Measurements from ENCODE around the gene CAPN8. TPM values are rescaled to one million over a fixed set of nuclear protein-coding genes. Genes with fewer than 3 reads are reported as not detected.

The CAPN8 gene
- total and polyA plus RNA-seq, 4 donors = 30.5 to 123 (median 81.2) TPM

DNA sequence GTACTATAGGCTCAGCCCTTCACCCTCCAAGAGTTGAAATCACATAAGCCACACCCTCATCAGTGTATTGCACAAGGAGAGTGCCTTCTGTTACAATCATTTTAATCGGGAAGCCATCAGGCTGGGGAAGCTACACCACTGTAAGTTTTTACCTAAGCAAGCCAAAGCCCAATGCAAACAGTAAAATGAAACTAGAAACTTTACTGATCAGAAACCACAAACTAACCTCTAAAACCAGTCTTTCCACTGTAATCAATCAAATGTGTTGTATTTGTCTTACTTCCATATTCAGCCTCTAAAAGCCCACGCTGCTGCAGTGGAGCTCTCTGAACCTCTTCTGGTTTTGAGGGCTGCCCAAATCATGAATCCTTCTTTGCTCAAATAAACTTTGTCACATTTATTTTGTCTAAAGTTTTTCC lies 26.2 kb downstream of the CAPN8 start:
- H3K4me3 ChIP-seq = no peak overlapping the region
- ATAC-seq (ENCODE audit: insufficient read depth, low FRiP score) (no peak), DNase-seq (no peak)
- H3K27ac ChIP-seq (ENCODE audit: low read depth in 1 of 2, low read length in 1 of 2) = no peak overlapping the region
- H3K9me3 ChIP-seq (ENCODE audit: control insufficient read depth in 4 of 4, insufficient read depth in 3 of 4, low read length in 3 of 4) = peaks cover 0 to 2% (median under 1%) of the 10 kb centered on the region in 4 donors
- no peaks in the 10 kb centered on the region for H3K36me3 ChIP-seq (ENCODE audit: control insufficient read depth in 4 of 4, insufficient read depth in 4 of 4, low read length in 4 of 4)
- H3K27me3 ChIP-seq (ENCODE audit: control insufficient read depth in 3 of 3, insufficient read depth in 3 of 3, low read length in 2 of 3) = no peaks in the 10 kb centered on the region
- WGBS, 2 donors = 24 to 41% methylated on average over 2 of the region's 2 CpGs
- no peak for TF ChIP-seq CTCF (IDR thresholded peaks at IDR 0.05; ENCODE audit: control extremely low read depth, extremely low read depth)
- peaks cover 0 to 10% (median 1%) of the 10 kb centered on the region in 5 donors for H3K4me1 ChIP-seq (ENCODE audit: control insufficient read depth in 5 of 5, insufficient read depth in 5 of 5, low read length in 5 of 5)
- no peak overlapping the region for H3K9ac ChIP-seq (ENCODE audit: insufficient read depth in 1 of 2, low read length in 2 of 2)

DNA sequence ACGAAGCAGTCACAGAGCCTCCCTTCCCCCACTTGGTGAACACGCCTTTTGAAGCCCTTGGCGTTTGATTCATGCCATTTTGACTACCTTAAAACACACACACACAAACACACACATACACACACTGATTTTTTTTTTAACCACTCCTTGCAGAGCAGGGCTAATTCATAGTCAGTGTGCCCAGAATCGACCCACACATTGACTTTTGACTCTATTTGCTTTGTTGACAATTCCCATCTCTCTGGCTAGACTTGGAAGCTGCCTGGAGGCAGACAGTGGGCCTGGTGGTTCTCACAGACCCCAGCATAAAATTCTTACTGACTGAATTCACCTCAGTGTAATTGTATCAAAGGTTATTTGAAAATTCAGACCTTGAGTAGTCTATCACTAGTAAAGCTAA lies 30.3 kb downstream of the CAPN8 start:
- 80 to 88% methylated on average over 4 of the region's 4 CpGs for WGBS, 2 donors

DNA sequence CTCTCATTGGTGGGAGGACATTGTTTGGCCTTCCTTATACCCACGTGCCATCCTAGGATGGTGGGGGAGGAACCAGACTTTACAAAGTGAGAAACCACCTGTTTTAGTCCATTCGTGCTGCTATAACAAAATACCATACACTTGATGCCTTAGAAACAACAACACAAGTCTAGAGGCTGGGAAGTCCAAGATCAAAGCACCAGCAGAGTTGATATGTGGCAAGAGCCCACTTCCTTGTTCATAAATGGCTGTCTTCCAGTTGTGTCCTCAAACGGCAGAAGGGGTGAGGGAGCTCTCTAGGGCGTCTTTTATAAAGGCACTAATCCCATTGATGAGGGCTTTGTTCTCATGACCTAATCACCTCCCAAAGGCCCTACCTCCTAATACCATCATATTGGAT lies 31.1 kb downstream of the CAPN8 start:
- WGBS, 2 donors = 66 to 80% methylated on average over 4 of the region's 4 CpGs
- H3K4me3 ChIP-seq = no peak overlapping the region
- DNase-seq (no peak), ATAC-seq (ENCODE audit: insufficient read depth, low FRiP score) (no peak)
- peaks cover 0 to 2% (median 0%) of the 10 kb centered on the region in 3 donors for H3K27me3 ChIP-seq (ENCODE audit: control insufficient read depth in 3 of 3, insufficient read depth in 3 of 3, low read length in 2 of 3)
- no peak for TF ChIP-seq CTCF (IDR thresholded peaks at IDR 0.05; ENCODE audit: control extremely low read depth, extremely low read depth)
- H3K4me1 ChIP-seq (ENCODE audit: control insufficient read depth in 5 of 5, insufficient read depth in 5 of 5, low read length in 5 of 5) = peaks cover 0 to 7% (median 0%) of the 10 kb centered on the region in 5 donors
- no peak overlapping the region for H3K27ac ChIP-seq (ENCODE audit: low read depth in 1 of 2, low read length in 1 of 2)
- peaks cover 0 to 5% (median 1%) of the 10 kb centered on the region in 4 donors for H3K9me3 ChIP-seq (ENCODE audit: control insufficient read depth in 4 of 4, insufficient read depth in 3 of 4, low read length in 3 of 4)
- H3K36me3 ChIP-seq (ENCODE audit: control insufficient read depth in 4 of 4, insufficient read depth in 4 of 4, low read length in 4 of 4) = no peaks in the 10 kb centered on the region
- H3K9ac ChIP-seq (ENCODE audit: insufficient read depth in 1 of 2, low read length in 2 of 2) = no peak overlapping the region

More for the DNA sequence above, 30.3 kb downstream of the CAPN8 start:
- Histone ChIP-seq H3K9me3 (ENCODE audit: control insufficient read depth in 4 of 4, insufficient read depth in 3 of 4, low read length in 3 of 4) (peaks cover 0 to 5% (median 2%) of the 10 kb centered on the region in 4 donors), H3K9ac (ENCODE audit: insufficient read depth in 1 of 2, low read length in 2 of 2) (no peak overlapping the region), H3K4me1 (ENCODE audit: control insufficient read depth in 5 of 5, insufficient read depth in 5 of 5, low read length in 5 of 5) (peaks cover 0 to 7% (median 0%) of the 10 kb centered on the region in 5 donors), H3K36me3 (ENCODE audit: control insufficient read depth in 4 of 4, insufficient read depth in 4 of 4, low read length in 4 of 4) (no peaks in the 10 kb centered on the region), H3K4me3 (no peak overlapping the region), H3K27me3 (ENCODE audit: control insufficient read depth in 3 of 3, insufficient read depth in 3 of 3, low read length in 2 of 3) (no peaks in the 10 kb centered on the region), H3K27ac (ENCODE audit: low read depth in 1 of 2, low read length in 1 of 2) (no peak overlapping the region)
- ATAC-seq (ENCODE audit: insufficient read depth, low FRiP score) (no peak), DNase-seq (no peak)
- TF ChIP-seq CTCF (IDR thresholded peaks at IDR 0.05; ENCODE audit: control extremely low read depth, extremely low read depth) = no peak

DNA sequence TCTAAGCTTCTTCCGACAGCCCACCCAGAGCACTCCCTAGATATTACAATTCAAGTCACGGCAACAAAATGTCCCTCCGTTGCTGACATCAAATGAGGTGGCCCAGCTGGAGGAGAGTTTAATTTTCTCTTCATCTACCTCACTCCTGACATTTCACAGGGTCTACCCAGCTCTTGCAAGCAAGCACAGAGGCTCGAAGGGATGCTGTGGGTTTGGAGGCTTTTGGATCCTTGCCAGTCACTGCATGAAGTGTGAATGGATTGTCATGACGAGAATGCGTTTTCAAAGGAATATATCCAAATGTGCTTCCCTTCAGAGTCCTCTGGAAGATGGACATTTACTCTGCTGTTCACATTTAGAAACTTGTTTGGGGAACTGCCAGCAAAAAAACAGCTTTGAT lies 33.5 kb downstream of the CAPN8 start:
- no peak overlapping the region for H3K9ac ChIP-seq (ENCODE audit: insufficient read depth in 1 of 2, low read length in 2 of 2)
- no peak for TF ChIP-seq CTCF (IDR thresholded peaks at IDR 0.05; ENCODE audit: control extremely low read depth, extremely low read depth)
- H3K36me3 ChIP-seq (ENCODE audit: control insufficient read depth in 4 of 4, insufficient read depth in 4 of 4, low read length in 4 of 4) = no peaks in the 10 kb centered on the region
- DNase-seq (peak; percentile 58 to 70 (median 65)), ATAC-seq (ENCODE audit: insufficient read depth, low FRiP score) (no peak)
- no peak overlapping the region for H3K27ac ChIP-seq (ENCODE audit: low read depth in 1 of 2, low read length in 1 of 2)
- 53 to 62% methylated on average over 6 of the region's 6 CpGs for WGBS, 2 donors
- peaks cover 0 to 2% (median 0%) of the 10 kb centered on the region in 3 donors for H3K27me3 ChIP-seq (ENCODE audit: control insufficient read depth in 3 of 3, insufficient read depth in 3 of 3, low read length in 2 of 3)
- peaks cover 0 to 5% (median 1%) of the 10 kb centered on the region in 4 donors for H3K9me3 ChIP-seq (ENCODE audit: control insufficient read depth in 4 of 4, insufficient read depth in 3 of 4, low read length in 3 of 4)
- peaks cover 0 to 17% (median 0%) of the 10 kb centered on the region in 5 donors for H3K4me1 ChIP-seq (ENCODE audit: control insufficient read depth in 5 of 5, insufficient read depth in 5 of 5, low read length in 5 of 5)
- no peak overlapping the region for H3K4me3 ChIP-seq
